Fibroblast of peridontal ligament (primary cell): ENCODE measurements around the gene CAMKMT.

Source experiments
- DNase-seq: peaks from one replicate; pipeline ENCODE4 v3.0.0-alpha.2; 2010; ENCODE audit errors: extremely low read depth

The CAMKMT gene

GRCh38 chr2:44770221-44771195, 408.8 kb downstream of the CAMKMT start:
- DNase-seq, result no peak

- no peak for DNase-seq
Measured at GRCh38 chr2:44771522-44771921, 409.8 kb downstream of the CAMKMT start.

- DNase-seq, result no peak
Measured at GRCh38 chr2:44772131-44772530, 410.4 kb downstream of the CAMKMT start.

GRCh38 chr2:44772669-44773378, 411.1 kb downstream of the CAMKMT start:
- DNase-seq, result no peak

GRCh38 chr2:44774826-44775492, 413.2 kb downstream of the CAMKMT start:
- no peak for DNase-seq

- no peak for DNase-seq
Measured at GRCh38 chr2:44777036-44777435, 415.3 kb downstream of the CAMKMT start.

- no peak for DNase-seq
Measured at GRCh38 chr2:44777537-44777936, 415.8 kb downstream of the CAMKMT start.

GRCh38 chr2:44778221-44778654, 416.5 kb downstream of the CAMKMT start:
- DNase-seq, result no peak

GRCh38 chr2:44778671-44779476, 417.1 kb downstream of the CAMKMT start:
- DNase-seq, result no peak

- DNase-seq, result no peak
Measured at GRCh38 chr2:44779793-44780192, 418.0 kb downstream of the CAMKMT start.

- DNase-seq, result no peak
Measured at GRCh38 chr2:44780406-44780805, 418.7 kb downstream of the CAMKMT start.

GRCh38 chr2:44785433-44785832, 423.7 kb downstream of the CAMKMT start:
- DNase-seq, result no peak

GRCh38 chr2:44786045-44786816, 424.5 kb downstream of the CAMKMT start:
- no peak for DNase-seq

- DNase-seq, result no peak
Measured at GRCh38 chr2:44786817-44787214, 425.1 kb downstream of the CAMKMT start.

- DNase-seq, result no peak
Measured at GRCh38 chr2:44787663-44788062, 425.9 kb downstream of the CAMKMT start.

- DNase-seq, result no peak
Measured at GRCh38 chr2:44789446-44789845, 427.7 kb downstream of the CAMKMT start.

GRCh38 chr2:44789971-44790721, 428.4 kb downstream of the CAMKMT start:
- DNase-seq, result no peak

GRCh38 chr2:44793322-44793870, 431.6 kb downstream of the CAMKMT start:
- peak; percentile 13 for DNase-seq

- DNase-seq, result no peak
Measured at GRCh38 chr2:44796771-44797170, 435.0 kb downstream of the CAMKMT start.
